Right ventricle myocardium inferior (tissue), 1 donor: ENCODE results near the gene OR2A1. TPM values are rescaled to one million over a fixed set of nuclear protein-coding genes. Genes with fewer than 3 reads are reported as not detected.

Source experiments
- total RNA-seq: library from RNA; stranded (reverse); fragmentation: NEBNext Ultra II Directional; extraction: Animal tissue kit (Norgen Biotek cat#: 25700); gene quantifications from one replicate; pipeline ENCODE4 v1.2.1, GENCODE V29; 2021
- donor health status: DM: no; HTN: yes; CAD: no; lungs with severe emphysema.

OR2A1 gene
- total RNA-seq, 1 donor from 2014 or later = not detected

Other genes starting within 250 kb of the OR2A1 start
- gene OR2A25, start 242.6 kb upstream of the OR2A1 start, total RNA-seq = not detected
- gene OR2A12, start 226.1 kb upstream of the OR2A1 start, total RNA-seq = not detected
- gene OR2A2, start 202.8 kb upstream of the OR2A1 start, total RNA-seq = not detected
- gene OR2A14, start 189.2 kb upstream of the OR2A1 start, total RNA-seq = not detected
- gene CTAGE4, start 129.0 kb upstream of the OR2A1 start, total RNA-seq = 0.30 TPM
- gene ARHGEF35, start 116.6 kb upstream of the OR2A1 start, total RNA-seq = 0.87 TPM
- not detected for gene OR2A42, start 72.8 kb upstream of the OR2A1 start, total RNA-seq
- 0.22 TPM for gene OR2A7, start 47.6 kb upstream of the OR2A1 start, total RNA-seq
- gene CTAGE8, start 43.1 kb upstream of the OR2A1 start, total RNA-seq = 0.22 TPM
- 2.4 TPM for gene ARHGEF5, start 43.0 kb downstream of the OR2A1 start, total RNA-seq
- not detected for gene NOBOX, start 91.3 kb downstream of the OR2A1 start, total RNA-seq